ENCODE data around the gene CD99L2.
"Not testable (repeated sequence)": the region's sequence is repeated elsewhere in the genome, so short reads cannot be mapped to it uniquely, and the experiment has no call there.

The CD99L2 gene

DNA sequence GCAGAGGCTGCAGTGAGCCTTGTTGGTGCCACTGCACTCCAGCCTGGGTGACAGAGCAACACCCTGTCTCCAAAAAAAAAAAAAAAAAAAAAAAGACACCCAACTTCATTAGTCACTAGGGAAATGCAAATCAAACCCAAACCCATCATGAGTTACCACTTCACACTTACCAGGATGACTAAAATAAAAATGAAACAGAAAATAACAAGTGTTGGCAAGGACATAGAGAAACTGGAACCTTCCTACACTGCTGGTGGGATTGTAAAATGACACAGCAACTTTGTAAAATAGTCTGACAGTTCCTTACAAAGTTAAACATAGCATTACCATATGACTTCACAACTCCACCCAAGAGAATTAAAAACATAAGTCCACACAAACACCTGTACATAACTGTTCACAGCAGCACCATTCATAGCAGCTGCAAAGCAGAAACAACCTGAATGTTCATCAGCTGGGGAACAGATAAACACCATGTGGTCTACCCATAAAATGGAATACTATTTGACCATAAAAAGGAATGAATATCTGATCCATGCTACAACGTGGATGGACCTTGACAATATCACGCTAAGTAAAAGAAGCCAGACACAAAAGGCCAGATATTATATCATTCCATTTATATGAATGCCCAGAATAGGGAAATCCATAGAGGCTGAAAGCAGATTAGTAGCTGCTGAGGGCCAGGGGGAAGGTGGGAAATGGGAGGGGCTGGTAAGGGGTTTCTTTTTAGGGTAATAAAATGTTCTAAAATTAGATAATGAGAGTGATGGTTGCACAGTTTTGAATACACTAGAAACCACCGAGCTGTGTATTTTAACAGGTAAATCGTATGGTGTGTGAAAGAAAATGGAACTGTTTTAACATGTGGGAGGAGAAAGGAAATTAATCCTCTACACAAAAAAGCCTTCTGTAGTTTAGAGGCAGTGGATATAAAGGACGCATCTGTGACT, 18.3 kb downstream of the CD99L2 start:
- no peak for TF ChIP-seq POLR2A (IDR thresholded peaks at IDR 0.05; ENCODE audit: low read length)
- no peak for TF ChIP-seq GATA1 (IDR thresholded peaks at IDR 0.05; ENCODE audit: low read depth, low read length)
- DNase-seq = peak in 1 of 2 experiments; percentile 4

DNA sequence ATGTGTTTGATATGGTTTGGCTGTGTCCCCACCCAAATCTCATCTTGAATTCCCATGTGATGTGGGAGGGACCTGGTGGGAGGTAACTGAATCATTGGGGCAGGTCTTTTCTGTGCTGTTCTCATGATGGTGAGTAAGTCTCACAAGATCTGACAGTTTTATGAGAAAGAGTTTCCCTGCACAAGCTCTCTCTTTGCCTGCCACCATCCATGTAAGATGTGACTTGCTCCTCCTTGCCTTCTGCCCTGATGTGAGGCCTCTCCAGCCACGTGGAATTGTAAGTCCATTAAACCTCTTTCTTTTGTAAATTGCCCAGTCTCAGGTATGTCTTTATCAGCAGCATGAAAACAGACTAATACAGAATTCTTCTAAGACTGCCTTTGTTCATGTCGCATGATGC, 22.8 kb downstream of the CD99L2 start:
- not testable (repeated sequence) for DNase-seq

DNA sequence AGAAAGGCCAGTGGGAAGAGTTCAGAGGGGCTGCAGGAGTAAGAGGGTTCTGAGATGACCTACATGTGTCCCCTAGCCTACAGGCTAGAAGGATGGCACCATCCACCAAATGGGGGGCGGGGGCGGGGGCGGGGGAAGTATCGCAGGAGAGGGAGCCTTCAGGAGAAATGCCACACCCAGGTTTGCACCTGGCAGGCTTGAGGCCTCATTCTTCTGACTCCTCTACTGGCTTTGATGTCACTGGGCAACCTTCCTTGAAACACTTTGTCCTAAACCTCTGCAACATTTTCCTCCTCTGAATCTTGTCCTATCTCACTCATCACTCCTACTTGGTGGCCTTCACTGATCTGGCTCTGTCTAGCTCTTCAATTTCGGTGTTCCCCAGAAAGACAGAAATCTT, 24.0 kb downstream of the CD99L2 start:
- TF ChIP-seq GATA1 (IDR thresholded peaks at IDR 0.05; ENCODE audit: low read depth, low read length) (no peak), POLR2A (IDR thresholded peaks at IDR 0.05; ENCODE audit: low read length) (no peak)
- no peak for DNase-seq

DNA sequence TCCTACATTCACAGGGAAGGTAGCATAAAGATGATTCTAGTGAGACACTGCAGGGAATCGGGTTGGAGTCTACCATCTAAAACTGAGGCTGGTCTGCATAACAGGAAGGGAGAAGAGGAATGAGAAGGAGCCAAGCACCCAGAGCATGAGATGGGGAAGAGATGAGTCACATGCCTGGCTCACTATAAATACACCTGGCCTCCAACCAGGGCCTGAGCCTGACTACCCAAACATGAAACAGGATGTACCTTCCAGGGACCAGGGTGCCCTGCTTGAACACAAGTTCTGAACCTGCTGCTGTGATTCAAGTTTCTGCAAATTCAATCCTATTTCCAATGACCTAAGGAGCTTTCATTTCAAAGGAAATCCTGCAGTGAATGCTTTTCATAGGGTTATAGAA, 24.9 kb downstream of the CD99L2 start:
- DNase-seq = no peak
- TF ChIP-seq GATA1 (IDR thresholded peaks at IDR 0.05; ENCODE audit: low read depth, low read length) (no peak), POLR2A (IDR thresholded peaks at IDR 0.05; ENCODE audit: low read length) (no peak)

- TF ChIP-seq GATA1 (IDR thresholded peaks at IDR 0.05; ENCODE audit: low read depth, low read length) (no peak), POLR2A (IDR thresholded peaks at IDR 0.05; ENCODE audit: low read length) (no peak)
- DNase-seq = no peak
Measured at GRCh38 chrX:150872773-150873336, 25.6 kb downstream of the CD99L2 start.

DNA sequence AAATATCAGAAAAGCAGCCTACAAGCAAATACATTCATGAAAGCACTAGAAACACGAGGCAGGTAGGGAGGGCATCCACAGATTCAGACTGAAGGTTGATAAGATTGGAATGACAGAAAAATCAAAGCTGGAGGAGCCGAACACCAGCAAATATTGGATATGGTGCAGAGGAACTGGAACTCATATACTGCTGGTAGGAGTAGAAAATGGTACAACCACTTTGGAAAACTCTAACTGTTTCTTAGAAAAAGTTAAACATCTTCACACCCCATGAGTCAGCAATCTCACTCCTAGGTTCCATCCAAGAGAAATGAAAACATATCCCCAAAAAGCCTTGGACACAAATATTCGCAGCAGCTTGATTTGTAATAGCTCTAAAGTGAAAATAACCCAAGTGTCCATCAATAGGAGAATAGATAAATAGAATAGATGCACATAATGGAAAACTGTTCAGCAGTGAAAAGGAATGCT, 27.1 kb downstream of the CD99L2 start:
- DNase-seq = peak in 1 of 2 experiments; percentile 0
- TF ChIP-seq POLR2A (IDR thresholded peaks at IDR 0.05; ENCODE audit: low read length) (no peak), GATA1 (IDR thresholded peaks at IDR 0.05; ENCODE audit: low read depth, low read length) (no peak)

DNA sequence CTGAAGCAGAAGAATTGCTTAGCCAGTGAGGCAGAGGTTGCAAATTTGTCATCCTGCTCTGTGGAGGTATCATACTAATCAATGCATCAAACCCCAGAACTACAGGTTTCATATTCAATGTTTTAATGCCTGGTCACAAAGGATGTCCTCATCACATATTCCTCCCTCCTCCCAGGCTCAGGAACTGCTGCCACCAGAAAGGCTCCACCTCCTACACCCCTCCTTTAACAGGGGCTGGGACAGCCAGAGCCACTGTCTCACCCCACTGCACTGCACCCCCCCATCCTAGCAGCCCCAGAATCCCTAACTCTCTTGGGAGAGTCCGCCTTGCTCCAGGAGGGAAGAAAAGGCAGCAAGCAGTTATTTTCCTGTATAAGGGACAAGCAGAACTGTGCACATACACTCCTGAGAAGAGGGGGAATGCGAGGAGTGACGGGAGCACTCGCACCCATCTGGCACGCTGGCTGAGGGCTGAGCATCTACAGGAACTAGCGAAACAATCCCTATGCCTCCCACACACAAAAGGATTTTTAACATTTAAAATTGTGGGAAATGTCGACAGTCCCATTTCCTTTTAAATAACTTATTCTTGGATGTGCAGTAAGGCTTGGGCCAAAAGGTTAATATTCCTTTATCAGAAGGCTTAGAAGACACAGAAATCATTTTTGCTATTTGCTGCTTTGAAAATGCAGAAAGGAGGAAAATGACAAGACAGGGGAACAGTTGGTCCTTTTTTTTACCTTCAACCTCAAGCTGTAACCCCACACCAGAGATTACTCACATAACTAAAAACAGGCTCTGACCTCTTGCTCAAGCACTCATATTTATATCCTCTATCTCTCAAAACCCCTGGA, 27.8 kb downstream of the CD99L2 start:
- TF ChIP-seq GATA1 (IDR thresholded peaks at IDR 0.05; ENCODE audit: low read depth, low read length) (no peak), POLR2A (IDR thresholded peaks at IDR 0.05; ENCODE audit: low read length) (no peak)
- DNase-seq = no peak

GRCh38 chrX:150870029-150870428, 28.4 kb downstream of the CD99L2 start:
- no peak for TF ChIP-seq GATA1 (IDR thresholded peaks at IDR 0.05; ENCODE audit: low read depth, low read length)
- no peak for DNase-seq

GRCh38 chrX:150869450-150869849, 29.0 kb downstream of the CD99L2 start:
- TF ChIP-seq GATA1 (IDR thresholded peaks at IDR 0.05; ENCODE audit: low read depth, low read length) (no peak), POLR2A (IDR thresholded peaks at IDR 0.05; ENCODE audit: low read length) (no peak)
- DNase-seq = no peak

- TF ChIP-seq GATA1 (IDR thresholded peaks at IDR 0.05; ENCODE audit: low read depth, low read length) = no peak
- no peak for TF ChIP-seq POLR2A (IDR thresholded peaks at IDR 0.05; ENCODE audit: low read length)
Measured at GRCh38 chrX:150868625-150869024, 29.8 kb downstream of the CD99L2 start.

DNA sequence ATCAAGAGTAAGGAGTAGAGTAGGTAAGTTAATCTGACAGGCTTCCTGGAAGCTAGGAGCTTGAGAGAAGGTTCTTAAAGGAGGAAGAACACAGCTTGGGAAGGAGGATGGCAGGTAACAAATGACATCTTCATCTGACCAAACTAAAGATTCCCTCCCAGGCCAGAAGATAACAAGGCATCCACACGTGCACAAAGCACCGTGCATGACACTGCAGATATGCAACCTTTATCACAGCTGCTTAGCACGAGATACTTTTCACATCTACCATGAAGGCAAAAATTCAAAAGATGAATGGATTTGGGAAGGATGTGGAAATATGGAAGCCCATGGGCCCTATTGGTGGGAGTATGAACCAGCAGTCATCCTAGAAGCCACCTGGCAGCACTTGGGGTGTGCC, 34.3 kb downstream of the CD99L2 start:
- peak in 1 of 2 experiments; percentile 1 for DNase-seq
- TF ChIP-seq POLR2A (IDR thresholded peaks at IDR 0.05; ENCODE audit: low read length) (no peak), GATA1 (IDR thresholded peaks at IDR 0.05; ENCODE audit: low read depth, low read length) (no peak)

More at GRCh38 chrX:150868625-150869024, 29.8 kb downstream of the CD99L2 start:
- no peak for DNase-seq

GRCh38 chrX:150863191-150863590, 35.3 kb downstream of the CD99L2 start:
- no peak for DNase-seq
- TF ChIP-seq POLR2A (IDR thresholded peaks at IDR 0.05; ENCODE audit: low read length) = no peak
- TF ChIP-seq GATA1 (IDR thresholded peaks at IDR 0.05; ENCODE audit: low read depth, low read length) = no peak

- TF ChIP-seq POLR2A (IDR thresholded peaks at IDR 0.05; ENCODE audit: low read length) (no peak), GATA1 (IDR thresholded peaks at IDR 0.05; ENCODE audit: low read depth, low read length) (no peak)
- DNase-seq = no peak
Measured at GRCh38 chrX:150857453-150857852, 41.0 kb downstream of the CD99L2 start.

- TF ChIP-seq GATA1 (IDR thresholded peaks at IDR 0.05; ENCODE audit: low read depth, low read length) (no peak), POLR2A (IDR thresholded peaks at IDR 0.05; ENCODE audit: low read length) (no peak)
- DNase-seq = no peak
Measured at GRCh38 chrX:150856785-150857184, 41.7 kb downstream of the CD99L2 start.
